GM23338 (cell line): ENCODE data around the gene PKP3. TPM values are rescaled to one million over a fixed set of nuclear protein-coding genes. Genes with fewer than 3 reads are reported as not detected.

Source experiments
- ATAC-seq: fragments of 200-7000 bp; cut with Tn5 transposase; 3 replicates; pipeline ENCODE4 v1.9.1; 2020
- DNase-seq: peaks from one replicate; pipeline ENCODE4 v3.0.0-alpha.2; 2015; ENCODE audit warnings: low spot score
- H2AFZ ChIP-seq: fragments of 200-600 bp; sonication (generic); 2 replicates; pipeline ENCODE4 v1.8.0; 2016; ENCODE audit warnings: antibody characterized with exemption, mild to moderate bottlenecking, moderate library complexity
- H3F3A ChIP-seq: fragments of 200-600 bp; sonication (generic); replicated peaks from 2 replicates; pipeline ENCODE4 v1.8.0; 2017; ENCODE audit warnings: antibody characterized with exemption, mixed run types, low read depth
- H3K27ac ChIP-seq: fragments of 200-600 bp; sonication (generic); 2 replicates; pipeline ENCODE4 v1.6.1; 2016; ENCODE audit warnings: low read depth
- H3K27me3 ChIP-seq: fragments of 200-600 bp; sonication (generic); 2 replicates; pipeline ENCODE4 v1.8.0; 2016; ENCODE audit warnings: mild to moderate bottlenecking, mixed run types, moderate library complexity; ENCODE audit not compliant: insufficient read depth
- H3K36me3 ChIP-seq: fragments of 200-600 bp; sonication (generic); 2 replicates; pipeline ENCODE4 v1.8.0; 2016; ENCODE audit warnings: mild to moderate bottlenecking; ENCODE audit not compliant: insufficient read depth
- H3K4me1 ChIP-seq: fragments of 200-600 bp; sonication (generic); 2 replicates; pipeline ENCODE4 v1.8.0; 2016; ENCODE audit warnings: mild to moderate bottlenecking, moderate library complexity; ENCODE audit not compliant: insufficient read depth
- H3K4me2 ChIP-seq: fragments of 200-600 bp; sonication (generic); 2 replicates; pipeline ENCODE4 v1.7.1; 2017; ENCODE audit warnings: mixed run types
- H3K4me3 ChIP-seq: fragments of 200-600 bp; sonication (generic); 2 replicates; pipeline ENCODE4 v1.6.1; 2016; ENCODE audit warnings: mixed run types
- H3K79me2 ChIP-seq: fragments of 200-600 bp; sonication (generic); replicated peaks from 2 replicates; pipeline ENCODE4 v1.8.0; 2017; ENCODE audit warnings: mild to moderate bottlenecking; ENCODE audit not compliant: insufficient read depth
- H3K9me2 ChIP-seq: fragments of 200-600 bp; sonication (generic); 2 replicates; pipeline ENCODE4 v1.8.0; 2017; ENCODE audit not compliant: insufficient read depth
- H4K20me1 ChIP-seq: fragments of 200-600 bp; sonication (generic); replicated peaks from 2 replicates; pipeline ENCODE4 v1.8.0; 2017; ENCODE audit warnings: mild to moderate bottlenecking; ENCODE audit not compliant: insufficient read depth
- H3K27ac Mint-ChIP-seq: 2 replicates; pipeline ENCODE4 v1.8.0; 2020; ENCODE audit warnings: inconsistent platforms, mild to moderate bottlenecking, moderate library complexity, mixed read lengths
- H3K27me3 Mint-ChIP-seq: 3 replicates; pipeline ENCODE4 v1.8.0; 2022; ENCODE audit warnings: low read depth, mild to moderate bottlenecking, moderate library complexity, mixed read lengths, inconsistent platforms; ENCODE audit not compliant: insufficient read depth, poor library complexity
- H3K36me3 Mint-ChIP-seq: 3 replicates; pipeline ENCODE4 v1.8.0; 2021; ENCODE audit warnings: low read depth, mild to moderate bottlenecking, inconsistent platforms, moderate library complexity, mixed read lengths
- H3K4me1 Mint-ChIP-seq: 3 replicates; pipeline ENCODE4 v1.8.0; 2020; ENCODE audit warnings: mild to moderate bottlenecking, inconsistent platforms, mixed read lengths
- H3K4me3 Mint-ChIP-seq: 3 replicates; pipeline ENCODE4 v1.8.0; 2021; ENCODE audit warnings: moderate library complexity, mild to moderate bottlenecking, inconsistent platforms, mixed read lengths
- H3K9me3 Mint-ChIP-seq: 3 replicates; pipeline ENCODE4 v1.8.0; 2020; ENCODE audit warnings: moderate library complexity, mild to moderate bottlenecking, inconsistent platforms, mixed read lengths
- CREB1 ChIP-seq: fragments of 250-450 bp; sonication (Bioruptor Pico); IDR thresholded peaks from 2 replicates; pipeline ENCODE4 v1.5.0; 2020; ENCODE audit warnings: low read depth, mild to moderate bottlenecking, moderate library complexity
- CTCF ChIP-seq, 2 experiments: fragments of 200-600 bp in 1 of 2; sonication (generic) in 1 of 2; conservative IDR thresholded peaks; 2 replicates each; pipeline versions ENCODE4 v1.5.1 to v1.6.1; 2016 to 2017; ENCODE audit warnings: antibody characterized with exemption in 2 of 2, low read depth in 2 of 2, mild to moderate bottlenecking in 2 of 2, moderate library complexity in 1 of 2
- EZH2 ChIP-seq: fragments of 200-600 bp; sonication (generic); IDR thresholded peaks from one replicate; pipeline ENCODE4 v1.8.0; 2017; ENCODE audit warnings: antibody characterized with exemption, mild to moderate bottlenecking, low read depth; ENCODE audit not compliant: unreplicated experiment
- EZH2phosphoT487 ChIP-seq: fragments of 200-600 bp; sonication (generic); IDR thresholded peaks from one replicate; pipeline ENCODE4 v1.8.1; 2018; ENCODE audit warnings: antibody characterized with exemption; ENCODE audit not compliant: unreplicated experiment
- JUNB ChIP-seq: IDR thresholded peaks from one replicate; pipeline ENCODE4 v1.6.1; 2016; ENCODE audit warnings: antibody characterized with exemption; ENCODE audit not compliant: unreplicated experiment
- REST ChIP-seq: IDR thresholded peaks from one replicate; pipeline ENCODE4 v1.6.1; 2018; ENCODE audit warnings: antibody characterized with exemption; ENCODE audit not compliant: unreplicated experiment
- STAT1 ChIP-seq: IDR thresholded peaks from one replicate; pipeline ENCODE4 v1.6.1; 2016; ENCODE audit warnings: antibody characterized with exemption; ENCODE audit not compliant: unreplicated experiment
- ZNF114 ChIP-seq: fragments of 250-450 bp; sonication (Bioruptor Pico); IDR thresholded peaks from 2 replicates; pipeline ENCODE4 v1.5.0; 2020; ENCODE audit warnings: mild to moderate bottlenecking, moderate library complexity
- ZNF331 ChIP-seq: fragments of 250-450 bp; sonication (Bioruptor Pico); IDR thresholded peaks from 2 replicates; pipeline ENCODE4 v1.5.0; 2020; ENCODE audit warnings: low read depth, mild to moderate bottlenecking, moderate library complexity
- polyA plus RNA-seq: library from polyadenylated mRNA; unstranded; fragments of >200 nt; fragmentation: Nextera tagmentation; extraction: Ambion mirVana; gene quantifications from 2 replicates; pipeline ENCODE4 v1.2.1, GENCODE V29; 2016
- total RNA-seq: library from RNA; depleted of rRNA; stranded (reverse); fragments of >200 nt; shearing (Covaris generic); gene quantifications from 2 replicates; pipeline ENCODE4 v1.2.3, GENCODE V29; 2014

PKP3 gene
- total and polyA plus RNA-seq, 2 experiments from 2014 or later, result 7.2 to 23.0 TPM

GRCh38 chr11:422249-422656 is 28.2 kb downstream of the PKP3 start:
- Histone ChIP-seq H4K20me1 (no peaks in the 10 kb centered on the region), H3K27me3 (peaks cover 6% of the 10 kb centered on the region), H3K79me2 (no peaks in the 10 kb centered on the region), H2AFZ (no peak overlapping the region), H3K4me2 (no peak overlapping the region), H3K4me1 (no peaks in the 10 kb centered on the region; the same call in 1 of the 2 replicates), H3K4me3 (no peak overlapping the region), H3K27ac (no peak overlapping the region), H3K9me2 (no peaks in the 10 kb centered on the region), H3K36me3 (no peaks in the 10 kb centered on the region), H3F3A (peaks cover 12% of the 10 kb centered on the region)
- H3K9me3 Mint-ChIP-seq, result no peaks in the 10 kb centered on the region; the same call in 2 of the 3 replicates
- H3K36me3 Mint-ChIP-seq, result no peaks in the 10 kb centered on the region
- TF ChIP-seq EZH2, result no peak
- no peak for TF ChIP-seq JUNB
- no peak for TF ChIP-seq ZNF114
- TF ChIP-seq ZNF331 (CRISPR knock-in tag), result no peak
- TF ChIP-seq CTCF (conservative IDR thresholded peaks at IDR 0.05; ENCODE audit: low read depth in 2 of 2), result no peak
- no peak for TF ChIP-seq REST
- no peak for TF ChIP-seq CREB1
- no peak for TF ChIP-seq EZH2phosphoT487
- peaks cover 5% of the 10 kb centered on the region for H3K4me1 Mint-ChIP-seq
- ATAC-seq (no peak), DNase-seq (no peak)
- no peak overlapping the region for H3K27ac Mint-ChIP-seq
- H3K4me3 Mint-ChIP-seq, result no peak overlapping the region
- peaks cover 11% of the 10 kb centered on the region for H3K27me3 Mint-ChIP-seq

- no peak overlapping the region for H3K4me3 ChIP-seq
- H4K20me1 ChIP-seq, result no peaks in the 10 kb centered on the region
- DNase-seq, result no peak
- no peaks in the 10 kb centered on the region for H3K79me2 ChIP-seq
- H3K4me1 ChIP-seq, result no peaks in the 10 kb centered on the region; the same call in 1 of the 2 replicates
- ATAC-seq, result no peak
- Mint-ChIP-seq H3K9me3 (peaks cover 2% of the 10 kb centered on the region; the same call in 1 of the 3 replicates), H3K4me3 (no peak overlapping the region), H3K27ac (no peak overlapping the region), H3K27me3 (peaks cover 4% of the 10 kb centered on the region), H3K36me3 (peaks cover 4% of the 10 kb centered on the region), H3K4me1 (peaks cover 3% of the 10 kb centered on the region; the same call in 1 of the 3 replicates)
- H3K4me2 ChIP-seq, result no peak overlapping the region
- H3K27ac ChIP-seq, result no peak overlapping the region
- H3K36me3 ChIP-seq, result no peaks in the 10 kb centered on the region
- no peaks in the 10 kb centered on the region for H3K9me2 ChIP-seq
- peaks cover 6% of the 10 kb centered on the region for H3K27me3 ChIP-seq
- H3F3A ChIP-seq, result peaks cover 5% of the 10 kb centered on the region
- no peak overlapping the region for H2AFZ ChIP-seq
- no peak for TF ChIP-seq CTCF (conservative IDR thresholded peaks at IDR 0.05; ENCODE audit: low read depth in 2 of 2)
- TF ChIP-seq STAT1, result no peak
Measured at GRCh38 chr11:424232-424631, 30.2 kb downstream of the PKP3 start.
